Measurements from ENCODE around the gene SYMPK.
A peak's percentile ranks its signal among the peaks of the same experiment; 100 is the strongest.

Gene SYMPK

DNA sequence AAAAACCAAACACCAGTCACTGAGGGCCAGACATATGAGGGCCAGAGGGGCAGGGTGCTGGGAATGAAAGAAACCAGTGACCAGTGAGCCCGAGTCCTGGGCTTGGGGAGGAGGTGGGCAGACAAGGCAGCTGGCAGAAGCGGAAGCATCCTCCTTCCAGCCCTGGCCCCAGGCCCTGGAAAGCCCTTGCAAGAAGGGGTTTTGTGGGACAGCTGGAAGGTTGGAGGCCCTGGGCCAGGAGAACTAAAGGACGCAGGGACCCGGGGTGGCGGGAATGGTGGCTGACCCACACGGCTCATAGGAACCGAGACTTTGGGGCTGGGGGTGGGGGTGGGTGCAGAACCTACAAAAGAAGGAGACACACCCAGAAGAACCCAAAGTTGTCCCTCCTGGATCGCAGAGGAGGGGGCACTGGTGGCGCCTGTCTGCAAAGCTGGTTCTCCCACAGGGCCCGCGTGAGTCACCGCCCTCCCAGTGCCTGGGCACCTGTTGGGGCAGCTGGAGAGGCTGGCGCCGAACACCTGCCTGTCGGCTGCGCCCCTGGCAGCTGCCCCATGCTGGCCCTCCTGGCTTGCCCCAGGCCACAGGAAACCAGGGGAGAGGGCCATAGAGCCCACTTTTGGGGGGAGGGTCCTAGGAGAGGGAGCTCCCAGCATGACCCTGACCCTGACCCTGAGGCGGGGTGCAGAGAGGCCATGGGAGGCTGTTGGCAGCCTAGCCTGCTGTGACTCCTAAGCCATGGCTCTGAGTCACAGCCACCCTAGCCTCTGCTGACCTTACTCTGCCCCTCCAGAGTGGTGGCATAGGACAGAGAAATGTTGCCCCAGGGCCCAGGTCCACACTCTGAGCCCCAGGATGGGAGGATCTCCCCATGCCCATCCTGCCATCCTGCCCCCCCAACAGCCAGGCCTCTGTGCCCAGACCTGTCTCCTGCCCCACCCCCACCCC, 81.5 kb downstream of the SYMPK start:
- Histone ChIP-seq H3K4me3 (ENCODE audit: insufficient read depth, low read depth, low read length, poor library complexity, severe bottlenecking) (no peak overlapping the region), H3K27me3 (replicated peaks; ENCODE audit: control insufficient read depth, insufficient read depth, low read length, poor library complexity, severe bottlenecking) (peaks cover 9% of the 10 kb centered on the region), H3K9me3 (ENCODE audit: control insufficient read depth, low read length) (no peaks in the 10 kb centered on the region), H3K4me1 (ENCODE audit: control insufficient read depth, insufficient read depth, low read length, poor library complexity, severe bottlenecking) (peaks cover 14% of the 10 kb centered on the region), H3K27ac (ENCODE audit: insufficient read depth, low read length, poor library complexity, severe bottlenecking) (no peak overlapping the region), H3K36me3 (ENCODE audit: control insufficient read depth, insufficient read depth, low read length) (peaks cover 4% of the 10 kb centered on the region)
- DNase-seq, result no peak

DNA sequence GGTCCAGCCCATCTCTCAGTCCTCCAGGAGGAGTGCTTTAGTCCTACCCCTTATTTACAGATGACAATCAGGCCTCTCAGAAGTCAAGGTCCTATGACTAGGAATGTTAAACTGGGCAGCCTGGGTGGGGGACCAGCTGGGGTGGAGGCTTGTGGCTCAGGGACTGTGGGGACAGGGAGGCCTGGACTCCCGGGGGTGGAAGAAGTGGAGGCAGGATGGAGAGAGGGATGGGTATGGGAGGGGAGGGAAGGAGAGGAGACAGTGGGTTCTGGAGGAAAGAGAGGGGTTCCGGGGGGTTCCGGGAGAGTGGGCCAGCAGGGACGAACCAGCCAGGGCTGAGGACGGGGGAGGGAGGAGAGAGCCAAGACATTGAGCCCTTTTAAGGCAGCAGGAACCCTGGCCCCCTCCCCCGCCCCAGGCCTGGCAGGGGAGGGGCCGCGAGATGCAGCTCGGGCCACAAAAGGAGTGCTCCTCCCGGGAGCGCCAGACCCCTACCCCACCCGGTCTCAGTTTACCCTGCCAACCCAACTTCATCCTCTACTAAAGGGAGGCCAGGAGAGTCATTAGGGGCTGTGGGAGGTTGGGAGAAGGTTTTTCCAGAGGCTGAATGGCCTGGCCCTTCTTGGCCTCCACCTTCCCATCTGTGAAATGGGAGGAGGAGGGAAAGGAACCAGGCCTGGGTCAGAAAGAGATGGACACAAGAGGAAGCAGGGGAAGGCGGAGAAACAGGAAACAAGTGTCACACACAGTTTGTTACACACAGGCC, 82.3 kb downstream of the SYMPK start:
- peaks cover 9% of the 10 kb centered on the region for H3K27me3 ChIP-seq (replicated peaks; ENCODE audit: control insufficient read depth, insufficient read depth, low read length, poor library complexity, severe bottlenecking)

GRCh38 chr19:45780146-45780447, 82.8 kb downstream of the SYMPK start:
- Histone ChIP-seq H3K27me3 (replicated peaks; ENCODE audit: control insufficient read depth, insufficient read depth, low read length, poor library complexity, severe bottlenecking) (peaks cover 9% of the 10 kb centered on the region), H3K9me3 (ENCODE audit: control insufficient read depth, low read length) (no peaks in the 10 kb centered on the region), H3K4me3 (ENCODE audit: insufficient read depth, low read depth, low read length, poor library complexity, severe bottlenecking) (no peak overlapping the region), H3K4me1 (ENCODE audit: control insufficient read depth, insufficient read depth, low read length, poor library complexity, severe bottlenecking) (peaks cover 14% of the 10 kb centered on the region), H3K27ac (ENCODE audit: insufficient read depth, low read length, poor library complexity, severe bottlenecking) (no peak overlapping the region), H3K36me3 (ENCODE audit: control insufficient read depth, insufficient read depth, low read length) (no peaks in the 10 kb centered on the region)
- DNase-seq, result no peak

More for the DNA sequence above, 82.3 kb downstream of the SYMPK start:
- Histone ChIP-seq H3K9me3 (ENCODE audit: control insufficient read depth, low read length) (no peaks in the 10 kb centered on the region), H3K4me3 (ENCODE audit: insufficient read depth, low read depth, low read length, poor library complexity, severe bottlenecking) (no peak overlapping the region), H3K36me3 (ENCODE audit: control insufficient read depth, insufficient read depth, low read length) (no peaks in the 10 kb centered on the region), H3K27ac (ENCODE audit: insufficient read depth, low read length, poor library complexity, severe bottlenecking) (no peak overlapping the region), H3K4me1 (ENCODE audit: control insufficient read depth, insufficient read depth, low read length, poor library complexity, severe bottlenecking) (peaks cover 14% of the 10 kb centered on the region)
- no peak for DNase-seq

- H3K27ac ChIP-seq (ENCODE audit: insufficient read depth, low read length, poor library complexity, severe bottlenecking), result no peak overlapping the region
- H3K36me3 ChIP-seq (ENCODE audit: control insufficient read depth, insufficient read depth, low read length), result no peaks in the 10 kb centered on the region
- H3K27me3 ChIP-seq (replicated peaks; ENCODE audit: control insufficient read depth, insufficient read depth, low read length, poor library complexity, severe bottlenecking), result peaks cover 9% of the 10 kb centered on the region
- H3K4me3 ChIP-seq (ENCODE audit: insufficient read depth, low read depth, low read length, poor library complexity, severe bottlenecking), result peak overlapping the region; percentile 8
- H3K9me3 ChIP-seq (ENCODE audit: control insufficient read depth, low read length), result no peaks in the 10 kb centered on the region
- peak; percentile 73 to 83 (median 75) for DNase-seq
- H3K4me1 ChIP-seq (ENCODE audit: control insufficient read depth, insufficient read depth, low read length, poor library complexity, severe bottlenecking), result peaks cover 14% of the 10 kb centered on the region
Measured at GRCh38 chr19:45779231-45780145, 83.5 kb downstream of the SYMPK start.

DNA sequence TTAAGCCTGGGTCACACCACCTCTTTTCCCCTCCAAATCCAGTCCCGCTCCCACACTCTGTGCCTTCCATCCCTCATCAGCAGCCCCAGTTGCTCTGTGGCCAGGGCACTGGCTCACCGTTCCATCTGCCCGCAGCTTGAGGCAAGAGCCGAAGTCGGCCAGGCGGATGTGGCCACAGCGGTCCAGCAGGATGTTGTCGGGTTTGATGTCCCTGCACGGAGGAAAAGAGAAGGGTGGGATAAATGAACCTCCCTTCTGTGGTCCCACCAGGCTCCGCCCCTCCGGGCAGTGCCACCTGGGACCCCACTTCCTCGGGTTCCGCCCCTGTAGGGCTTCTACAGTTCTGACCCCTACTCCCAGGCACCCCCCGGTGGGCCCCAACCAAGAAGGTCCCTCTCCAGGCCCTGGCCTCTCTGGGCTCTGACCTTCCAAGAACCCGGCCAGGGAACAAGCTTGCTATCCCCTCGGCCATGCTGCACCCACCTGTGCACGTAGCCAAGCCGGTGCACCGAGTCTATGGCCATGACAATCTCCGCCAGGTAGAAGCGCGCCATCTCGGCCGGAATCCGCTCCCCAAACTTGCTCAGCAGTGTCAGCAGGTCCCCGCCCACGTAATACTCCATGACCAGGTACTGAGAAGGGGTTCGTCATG, 84.8 kb downstream of the SYMPK start:
- no peak for DNase-seq
- Histone ChIP-seq H3K27me3 (replicated peaks; ENCODE audit: control insufficient read depth, insufficient read depth, low read length, poor library complexity, severe bottlenecking) (peaks cover 9% of the 10 kb centered on the region), H3K4me3 (ENCODE audit: insufficient read depth, low read depth, low read length, poor library complexity, severe bottlenecking) (no peak overlapping the region), H3K27ac (ENCODE audit: insufficient read depth, low read length, poor library complexity, severe bottlenecking) (no peak overlapping the region), H3K4me1 (ENCODE audit: control insufficient read depth, insufficient read depth, low read length, poor library complexity, severe bottlenecking) (peaks cover 14% of the 10 kb centered on the region), H3K9me3 (ENCODE audit: control insufficient read depth, low read length) (no peaks in the 10 kb centered on the region), H3K36me3 (ENCODE audit: control insufficient read depth, insufficient read depth, low read length) (no peaks in the 10 kb centered on the region)

DNA sequence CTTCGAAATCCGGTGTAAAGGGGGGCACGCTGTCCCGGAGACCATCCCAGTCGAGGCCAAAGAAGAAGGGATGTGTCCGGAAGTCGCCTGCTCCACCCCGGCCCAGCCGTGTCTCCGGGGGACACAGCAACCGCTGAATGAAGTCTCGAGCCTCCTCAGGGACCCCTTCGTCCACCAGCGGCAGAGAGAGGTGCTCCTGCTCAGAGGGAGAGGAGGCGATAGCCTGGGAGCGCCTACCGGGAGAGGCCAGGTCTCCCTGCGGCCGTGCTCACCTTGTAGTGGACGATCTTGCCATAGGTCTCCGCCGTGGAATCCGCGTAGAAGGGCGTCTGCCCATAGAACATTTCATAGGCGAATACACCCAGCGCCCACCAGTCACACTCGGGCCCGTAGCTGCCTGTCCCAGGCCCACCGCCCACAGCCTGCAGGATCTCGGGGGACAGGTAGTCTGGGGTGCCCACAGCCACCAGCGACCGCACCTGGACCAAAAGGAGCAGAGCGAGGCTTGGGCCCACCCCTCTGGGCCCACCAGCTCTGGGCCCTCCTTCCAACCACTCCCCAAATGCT, 85.5 kb downstream of the SYMPK start:
- DNase-seq, result no peak
- Histone ChIP-seq H3K4me3 (ENCODE audit: insufficient read depth, low read depth, low read length, poor library complexity, severe bottlenecking) (no peak overlapping the region), H3K9me3 (ENCODE audit: control insufficient read depth, low read length) (no peaks in the 10 kb centered on the region), H3K27ac (ENCODE audit: insufficient read depth, low read length, poor library complexity, severe bottlenecking) (no peak overlapping the region), H3K36me3 (ENCODE audit: control insufficient read depth, insufficient read depth, low read length) (no peaks in the 10 kb centered on the region), H3K4me1 (ENCODE audit: control insufficient read depth, insufficient read depth, low read length, poor library complexity, severe bottlenecking) (peaks cover 14% of the 10 kb centered on the region), H3K27me3 (replicated peaks; ENCODE audit: control insufficient read depth, insufficient read depth, low read length, poor library complexity, severe bottlenecking) (peaks cover 9% of the 10 kb centered on the region)

GRCh38 chr19:45774765-45775164, 88.2 kb downstream of the SYMPK start:
- H3K4me3 ChIP-seq (ENCODE audit: insufficient read depth, low read depth, low read length, poor library complexity, severe bottlenecking), result no peak overlapping the region
- H3K9me3 ChIP-seq (ENCODE audit: control insufficient read depth, low read length), result no peaks in the 10 kb centered on the region
- DNase-seq, result no peak
- no peaks in the 10 kb centered on the region for H3K36me3 ChIP-seq (ENCODE audit: control insufficient read depth, insufficient read depth, low read length)
- H3K27ac ChIP-seq (ENCODE audit: insufficient read depth, low read length, poor library complexity, severe bottlenecking), result no peak overlapping the region
- H3K4me1 ChIP-seq (ENCODE audit: control insufficient read depth, insufficient read depth, low read length, poor library complexity, severe bottlenecking), result peaks cover 23% of the 10 kb centered on the region
- peaks cover 2% of the 10 kb centered on the region for H3K27me3 ChIP-seq (replicated peaks; ENCODE audit: control insufficient read depth, insufficient read depth, low read length, poor library complexity, severe bottlenecking)

DNA sequence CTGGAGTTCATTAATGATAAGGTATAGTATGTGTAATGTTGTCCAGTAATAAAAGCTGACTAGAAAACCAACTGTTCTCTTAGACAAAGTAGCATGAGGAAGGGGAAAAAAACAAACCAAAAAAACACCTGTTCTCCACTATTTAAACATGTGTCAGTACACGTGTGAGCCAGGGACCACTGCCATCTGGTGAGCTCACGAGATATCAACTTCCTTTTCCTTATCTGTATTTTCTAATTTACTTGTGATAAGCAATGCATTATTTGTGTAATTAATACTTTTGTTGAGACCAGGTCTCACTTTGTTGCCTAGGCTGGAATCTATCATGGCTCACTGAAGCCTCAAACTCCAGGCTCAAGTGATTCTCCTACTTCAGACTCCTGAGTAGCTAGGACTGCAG, 89.6 kb downstream of the SYMPK start:
- Histone ChIP-seq H3K27me3 (replicated peaks; ENCODE audit: control insufficient read depth, insufficient read depth, low read length, poor library complexity, severe bottlenecking) (no peaks in the 10 kb centered on the region), H3K27ac (ENCODE audit: insufficient read depth, low read length, poor library complexity, severe bottlenecking) (no peak overlapping the region), H3K36me3 (ENCODE audit: control insufficient read depth, insufficient read depth, low read length) (no peaks in the 10 kb centered on the region), H3K9me3 (ENCODE audit: control insufficient read depth, low read length) (no peaks in the 10 kb centered on the region), H3K4me3 (ENCODE audit: insufficient read depth, low read depth, low read length, poor library complexity, severe bottlenecking) (no peak overlapping the region), H3K4me1 (ENCODE audit: control insufficient read depth, insufficient read depth, low read length, poor library complexity, severe bottlenecking) (peaks cover 21% of the 10 kb centered on the region)
- no peak for DNase-seq

DNA sequence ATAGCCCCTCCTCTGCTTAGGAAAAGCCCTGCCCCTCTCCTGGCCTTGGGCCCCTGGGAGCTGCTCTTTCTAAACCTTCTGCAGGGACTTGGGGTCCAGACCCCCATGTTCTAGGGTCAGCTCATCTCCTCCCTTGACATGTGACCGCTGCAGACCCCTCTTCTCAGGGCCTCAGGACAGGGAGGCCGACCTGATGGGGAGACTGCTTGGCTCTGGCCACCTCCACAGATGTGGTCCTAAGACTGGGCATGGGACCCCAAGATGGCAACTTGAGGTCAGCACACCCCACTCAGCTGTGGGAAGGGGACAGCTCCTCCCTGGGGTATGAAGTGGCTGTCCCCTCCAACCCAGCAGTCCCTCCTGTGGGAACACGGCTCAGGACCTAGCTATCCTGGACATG, 90.0 kb downstream of the SYMPK start:
- no peak overlapping the region for H3K27ac ChIP-seq (ENCODE audit: insufficient read depth, low read length, poor library complexity, severe bottlenecking)
- no peaks in the 10 kb centered on the region for H3K36me3 ChIP-seq (ENCODE audit: control insufficient read depth, insufficient read depth, low read length)
- H3K9me3 ChIP-seq (ENCODE audit: control insufficient read depth, low read length), result no peaks in the 10 kb centered on the region
- no peak overlapping the region for H3K4me3 ChIP-seq (ENCODE audit: insufficient read depth, low read depth, low read length, poor library complexity, severe bottlenecking)
- no peaks in the 10 kb centered on the region for H3K27me3 ChIP-seq (replicated peaks; ENCODE audit: control insufficient read depth, insufficient read depth, low read length, poor library complexity, severe bottlenecking)
- H3K4me1 ChIP-seq (ENCODE audit: control insufficient read depth, insufficient read depth, low read length, poor library complexity, severe bottlenecking), result peaks cover 26% of the 10 kb centered on the region
- no peak for DNase-seq

All from effector memory CD4-positive, alpha-beta T cell (primary cell).